A549 (cell line): ENCODE results near the gene ARHGDIA. TPM values are rescaled to one million over a fixed set of nuclear protein-coding genes. Genes with fewer than 3 reads are reported as not detected.

ENCODE experiments used
- ATAC-seq, 2 experiments: fragments of 200-7000 bp in 1 of 2; fragments of >200 bp in 1 of 2; cut with Nextera tagmentation in 1 of 2; cut with Tn5 transposase in 1 of 2; 3 replicates each; pipeline versions ENCODE4 v1.8.0 to v1.9.1; 2018 to 2020; ENCODE audit warnings: mild to moderate bottlenecking in 1 of 2, moderate library complexity in 1 of 2
- CTCF ChIA-PET: fragments of 300-600 bp; sonication (Branson Sonifier 250); formaldehyde crosslinking; extraction: SDS; loops from one replicate; lab custom pipeline; 2021; ENCODE audit warnings: antibody characterized with exemption, inconsistent platforms; lab: Yijun Ruan, JAX
- POLR2A ChIA-PET: fragments of 350-600 bp; formaldehyde crosslinking; extraction: SDS; loops from one replicate; lab custom pipeline; 2021; ENCODE audit warnings: antibody characterized with exemption, inconsistent platforms; lab: Yijun Ruan, JAX
- DNase-seq, 2 experiments: peaks; one replicate each; pipeline versions ENCODE4 v3.0.0 to v3.0.0-alpha.2; 2011 to 2016; ENCODE audit warnings: low read depth in 1 of 2, low spot score in 1 of 2
- FAIRE-seq: peaks from 2 replicates; lab custom pipeline; 2011; peaks lifted over from hg19 to GRCh38; lab: Jason Lieb, UNC
- H3K27ac ChIP-seq, 2 experiments: fragments of >200 bp; sonication (Bioruptor Twin); formaldehyde crosslinking; 3 replicates each; pipeline ENCODE4 v1.5.1; 2016 to 2017
- H3K4me1 ChIP-seq: fragments of >200 bp; sonication (Bioruptor Twin); formaldehyde crosslinking; 3 replicates; pipeline ENCODE4 v1.6.1; 2016
- H3K4me2 ChIP-seq: fragments of >200 bp; sonication (Bioruptor Twin); formaldehyde crosslinking; 3 replicates; pipeline ENCODE4 v1.6.1; 2016
- H3K4me3 ChIP-seq: fragments of >200 bp; sonication (Bioruptor Twin); formaldehyde crosslinking; 3 replicates; pipeline ENCODE4 v1.5.1; 2016
- H3K9me3 ChIP-seq: fragments of >200 bp; sonication (Bioruptor Twin); formaldehyde crosslinking; 3 replicates; pipeline ENCODE4 v1.6.1; 2016
- BCL3 ChIP-seq: fragments of >200 bp; sonication (Bioruptor Twin); formaldehyde crosslinking; IDR thresholded peaks from 3 replicates; pipeline ENCODE4 v1.6.1; 2016
- BHLHE40 ChIP-seq: IDR thresholded peaks from 2 replicates; pipeline ENCODE4 v1.6.1; 2012; ENCODE audit warnings: low read depth, low read length, inconsistent platforms
- CBX2 ChIP-seq: fragments of 200-600 bp; sonication (generic); IDR thresholded peaks from 2 replicates; pipeline ENCODE4 v1.6.1; 2016; ENCODE audit warnings: low read depth, mild to moderate bottlenecking, borderline replicate concordance
- CBX8 ChIP-seq: fragments of 200-600 bp; sonication (generic); IDR thresholded peaks from 2 replicates; pipeline ENCODE4 v1.6.1; 2016
- CEBPB ChIP-seq, 2 experiments: fragments of >200 bp in 1 of 2; sonication (Bioruptor Twin) in 1 of 2; formaldehyde crosslinking in 1 of 2; IDR thresholded peaks; 2 replicates each; pipeline ENCODE4 v1.6.1; 2012 to 2016
- CHD2 ChIP-seq: fragments of 150-350 bp; IDR thresholded peaks from 2 replicates; pipeline ENCODE4 v1.6.1; 2014; ENCODE audit warnings: low read length; ENCODE audit not compliant: partially characterized antibody
- CHD4 ChIP-seq: fragments of 200-600 bp; sonication (generic); IDR thresholded peaks from 2 replicates; pipeline ENCODE4 v1.6.1; 2016; ENCODE audit warnings: antibody characterized with exemption, mild to moderate bottlenecking, borderline replicate concordance
- CTCF ChIP-seq: fragments of >200 bp; sonication (Bioruptor Twin); formaldehyde crosslinking; IDR thresholded peaks from 3 replicates; pipeline ENCODE4 v1.5.1; 2016
- EHF ChIP-seq: fragments of 250-450 bp; sonication (Bioruptor Pico); IDR thresholded peaks from 2 replicates; pipeline ENCODE4 v1.5.0; 2020; ENCODE audit warnings: mild to moderate bottlenecking
- ELK1 ChIP-seq: fragments of 150-350 bp; IDR thresholded peaks from 2 replicates; pipeline ENCODE4 v1.6.1; 2014; ENCODE audit warnings: low read depth, mild to moderate bottlenecking, low read length
- ESRRA ChIP-seq: fragments of 150-350 bp; IDR thresholded peaks from 2 replicates; pipeline ENCODE4 v1.6.1; 2014; ENCODE audit warnings: mild to moderate bottlenecking, low read length, borderline replicate concordance
- FOSB ChIP-seq: fragments of 250-450 bp; sonication (Bioruptor Pico); IDR thresholded peaks from 2 replicates; pipeline ENCODE4 v1.5.0; 2020; ENCODE audit warnings: mild to moderate bottlenecking, moderate library complexity
- FOSL2 ChIP-seq, 2 experiments: fragments of 450-650 bp in 1 of 2; fragments of >200 bp in 1 of 2; sonication (Bioruptor Twin) in 1 of 2; formaldehyde crosslinking; IDR thresholded peaks; 2 replicates each; pipeline versions ENCODE4 v1.5.0 to v1.6.1; 2016 to 2020; ENCODE audit warnings: mild to moderate bottlenecking in 1 of 2, moderate library complexity in 1 of 2
- FOXS1 ChIP-seq: fragments of 250-450 bp; sonication (Bioruptor Pico); IDR thresholded peaks from 2 replicates; pipeline ENCODE4 v1.5.0; 2020; ENCODE audit warnings: mild to moderate bottlenecking, moderate library complexity
- GATA3 ChIP-seq: IDR thresholded peaks from 2 replicates; pipeline ENCODE4 v1.6.1; 2012; ENCODE audit warnings: borderline replicate concordance
- HES2 ChIP-seq: fragments of >200 bp; sonication (Bioruptor Twin); formaldehyde crosslinking; IDR thresholded peaks from 2 replicates; pipeline ENCODE4 v1.6.1; 2016
- HEYL ChIP-seq: fragments of 250-450 bp; sonication (Bioruptor Pico); IDR thresholded peaks from 2 replicates; pipeline ENCODE4 v1.8.0; 2021; ENCODE audit warnings: mild to moderate bottlenecking, moderate library complexity
- HOXA7 ChIP-seq: fragments of 250-450 bp; sonication (Bioruptor Pico); IDR thresholded peaks from 2 replicates; pipeline ENCODE4 v1.5.0; 2020; ENCODE audit warnings: mild to moderate bottlenecking, moderate library complexity
- HOXB13 ChIP-seq: fragments of 250-450 bp; sonication (Bioruptor Pico); IDR thresholded peaks from 2 replicates; pipeline ENCODE4 v1.5.0; 2020; ENCODE audit warnings: low read depth, mild to moderate bottlenecking, moderate library complexity
- HOXB5 ChIP-seq: fragments of 250-450 bp; sonication (Bioruptor Pico); IDR thresholded peaks from 2 replicates; pipeline ENCODE4 v1.5.0; 2020; ENCODE audit warnings: mild to moderate bottlenecking, moderate library complexity
- JUNB ChIP-seq: fragments of >200 bp; sonication (Bioruptor Twin); formaldehyde crosslinking; IDR thresholded peaks from 2 replicates; pipeline ENCODE4 v1.6.1; 2016
- KDM1A ChIP-seq: fragments of 200-600 bp; sonication (generic); IDR thresholded peaks from 2 replicates; pipeline ENCODE4 v1.6.1; 2016; ENCODE audit warnings: low read depth, mild to moderate bottlenecking
- KDM5A ChIP-seq: fragments of 200-600 bp; sonication (generic); IDR thresholded peaks from 2 replicates; pipeline ENCODE4 v1.6.1; 2016; ENCODE audit warnings: antibody characterized with exemption, mild to moderate bottlenecking
- MAZ ChIP-seq: fragments of 150-350 bp; IDR thresholded peaks from 2 replicates; pipeline ENCODE4 v1.6.1; 2014; ENCODE audit warnings: antibody characterized with exemption, low read depth, low read length, borderline replicate concordance
- NFE2L2 ChIP-seq: fragments of 150-350 bp; conservative IDR thresholded peaks from 2 replicates; pipeline ENCODE4 v1.6.1; 2014; ENCODE audit warnings: low read length
- RARB ChIP-seq: fragments of 250-450 bp; sonication (Bioruptor Pico); IDR thresholded peaks from 2 replicates; pipeline ENCODE4 v1.8.0; 2021; ENCODE audit warnings: mild to moderate bottlenecking, moderate library complexity
- RCOR1 ChIP-seq: fragments of 150-350 bp; IDR thresholded peaks from 2 replicates; pipeline ENCODE4 v1.6.1; 2014; ENCODE audit warnings: antibody characterized with exemption, low read length, low read depth
- RFX5 ChIP-seq: fragments of 450-650 bp; IDR thresholded peaks from 2 replicates; pipeline ENCODE4 v1.7.1; 2014; ENCODE audit warnings: antibody characterized with exemption, mild to moderate bottlenecking, moderate library complexity
- RNF2 ChIP-seq: fragments of 200-600 bp; sonication (generic); IDR thresholded peaks from 2 replicates; pipeline ENCODE4 v1.6.1; 2016; ENCODE audit warnings: low read depth, mild to moderate bottlenecking, antibody characterized with exemption, moderate library complexity, borderline replicate concordance
- SMC3 ChIP-seq: fragments of >200 bp; sonication (Bioruptor Twin); formaldehyde crosslinking; IDR thresholded peaks from 3 replicates; pipeline ENCODE4 v1.6.1; 2018; ENCODE audit warnings: inconsistent platforms
- SREBF2 ChIP-seq: fragments of 450-650 bp; IDR thresholded peaks from 2 replicates; pipeline ENCODE4 v1.6.1; 2014; ENCODE audit warnings: mild to moderate bottlenecking, moderate library complexity
- TFCP2L1 ChIP-seq: fragments of 250-450 bp; sonication (Bioruptor Pico); IDR thresholded peaks from 2 replicates; pipeline ENCODE4 v1.5.0; 2021; ENCODE audit warnings: mild to moderate bottlenecking
- TP53 ChIP-seq: fragments of 250-450 bp; sonication (Bioruptor Pico); IDR thresholded peaks from 2 replicates; pipeline ENCODE4 v1.5.0; 2021; ENCODE audit warnings: mild to moderate bottlenecking, moderate library complexity
- ZNF302 ChIP-seq: fragments of 250-450 bp; sonication (Bioruptor Pico); IDR thresholded peaks from 2 replicates; pipeline ENCODE4 v1.9.0; 2021; ENCODE audit warnings: inconsistent platforms, mild to moderate bottlenecking, moderate library complexity
- WGBS: methylation state at CpG from one replicate; pipeline ENCODE4 v1.1.6; 2017; ENCODE audit errors: missing lambda C conversion rate; 5-methylcytosine and 5-hydroxymethylcytosine counted together
- polyA plus RNA-seq, 4 experiments: library from polyadenylated mRNA; depleted of rRNA in 3 of 4; stranded (reverse); fragments of >200 nt; fragmentation: RNase III in 1 of 4; extraction: RNeasy Plus Mini Kit Qiagen cat#74134 plus additional on column Dnase treatment in 1 of 4; gene quantifications; 2 replicates in 3 of 4; 3 replicates in 1 of 4; pipeline ENCODE4 v1.2.3, GENCODE V29; 2011 to 2017

Gene ARHGDIA
- polyA plus RNA-seq, 2 of the 4 experiments (the other 2 are of a cell fraction), result 64.0 to 503 TPM

GRCh38 chr17:81871387-81872230, 472 bp upstream of the ARHGDIA start (continued):
- no peak for TF ChIP-seq ELK1
- TF ChIP-seq EHF, result peak; percentile 99
- peak; percentile 99 for TF ChIP-seq HOXB13
- TF ChIP-seq RNF2, result peak; percentile 93; the same call in 1 of the 2 replicates
- TF ChIP-seq RFX5, result peak; percentile 70
- TF ChIP-seq TFCP2L1 (CRISPR knock-in tag), result peak; percentile 70; the same call in 1 of the 2 replicates

GRCh38 chr17:81870131-81870980, 781 bp downstream of the ARHGDIA start:
- DNase-seq (peak in 1 of 2 experiments; percentile 69), ATAC-seq (peak in 1 of 2 experiments; percentile 2; a peak in 3 of 6 replicates), FAIRE-seq (no peak)
- Histone ChIP-seq H3K4me2 (peak overlapping the region; percentile 97), H3K9me3 (no peaks in the 10 kb centered on the region), H3K27ac (peak overlapping the region; percentile 97 to 100), H3K4me1 (peaks cover 46% of the 10 kb centered on the region), H3K4me3 (peak overlapping the region; percentile 99)
- WGBS, result 4% methylated on average over 22 of the region's 65 CpGs
- ChIA-PET CTCF (interaction anchor here (0.9 to 8.6 kb wide), 28 partner anchors 9 to 167 kb away, joined by 3 to 126 read pairs (median 6); partner anchors contain the start of genes ALYREF, ANAPC11, CENPX and DCXR), POLR2A (interaction anchor here (0.6 to 1.9 kb wide), 5 partner anchors 9 to 266 kb away, joined by 3 to 6 read pairs (median 4); partner anchors contain the start of gene P4HB)
- TF ChIP-seq GATA3, result 0 out of 2 replicates have a peak, but pooled peaks have one; percentile 11
- TF ChIP-seq BCL3, result no peak; the same call in 2 of the 3 replicates
- no peak for TF ChIP-seq KDM1A
- no peak for TF ChIP-seq BHLHE40
- no peak for TF ChIP-seq RARB (CRISPR knock-in tag)
- TF ChIP-seq HOXB5, result peak; percentile 63
- TF ChIP-seq KDM5A, result no peak
- TF ChIP-seq CHD4, result no peak
- TF ChIP-seq MAZ, result no peak
- no peak for TF ChIP-seq FOSL2 (IDR thresholded peaks at IDR 0.05)
- TF ChIP-seq FOSL2 (CRISPR knock-in tag; IDR thresholded peaks at IDR 0.05), result no peak
- TF ChIP-seq CBX8, result no peak
- TF ChIP-seq CHD2, result no peak
- TF ChIP-seq FOSB (CRISPR knock-in tag), result peak; percentile 66; the same call in 1 of the 2 replicates
- TF ChIP-seq HEYL (CRISPR knock-in tag), result no peak
- no peak for TF ChIP-seq NFE2L2
- TF ChIP-seq ZNF302 (CRISPR knock-in tag), result no peak
- no peak for TF ChIP-seq SREBF2
- peak; percentile 72; the same call in 1 of the 2 replicates for TF ChIP-seq TP53 (CRISPR knock-in tag)
- TF ChIP-seq ESRRA, result no peak
- no peak for TF ChIP-seq HOXB13
- no peak for TF ChIP-seq CEBPB (IDR thresholded peaks at IDR 0.05)
- no peak for TF ChIP-seq CTCF
- no peak for TF ChIP-seq RNF2
- no peak for TF ChIP-seq SMC3
- no peak for TF ChIP-seq CBX2
- no peak for TF ChIP-seq HOXA7
- TF ChIP-seq RFX5, result no peak
- no peak for TF ChIP-seq JUNB
- no peak for TF ChIP-seq RCOR1
- no peak for TF ChIP-seq FOXS1 (CRISPR knock-in tag)
- no peak for TF ChIP-seq HES2
